ENCODE data around the gene ADGRG6. TPM values are rescaled to one million over a fixed set of nuclear protein-coding genes. Genes with fewer than 3 reads are reported as not detected.

Gene ADGRG6
- total and polyA plus RNA-seq, 10 of the 15 experiments (the other 5 are each of a cell fraction or from before 2014, with no cell fraction given), result 0.01 to 0.24 (median 0.13) TPM; not detected in 7

- H3K27ac ChIP-seq (ENCODE audit: control insufficient read depth, insufficient read depth), result no peak overlapping the region
- H3K4me1 ChIP-seq (ENCODE audit: control insufficient read depth, insufficient read depth, low read length), result no peaks in the 10 kb centered on the region
- H3K36me3 ChIP-seq (ENCODE audit: control insufficient read depth in 2 of 2, insufficient read depth in 2 of 2, low read length in 1 of 2), result no peaks in the 10 kb centered on the region
- 0% methylated on average over 3 of the region's 3 CpGs for WGBS (ENCODE audit: insufficient coverage, insufficient replicate concordance, low lambda C conversion rate, missing lambda C conversion rate)
- ATAC-seq, result no peak
- CTCF ChIA-PET, result interaction anchor here (1.4 kb wide), 1 partner anchor 13 kb away, joined by 3 read pairs; no protein-coding TSS in a partner anchor
- H3K4me2 ChIP-seq (ENCODE audit: control insufficient read depth, insufficient read depth), result no peak overlapping the region
- intact Hi-C loops (cut with micrococcal nuclease; ENCODE audit: unreplicated experiment), result no loop called here
- SMC1A ChIA-PET (ENCODE audit: uncharacterized antibody, unreplicated experiment), result interaction anchor here (0.6 kb wide), 1 partner anchor 1652 kb away, joined by 3 read pairs; no protein-coding TSS in a partner anchor
- in situ Hi-C loops (cut with MboI), result no loop called here
- H3K79me2 ChIP-seq (ENCODE audit: control insufficient read depth, insufficient read depth, low read length), result no peaks in the 10 kb centered on the region
- H3K4me3 ChIP-seq, result no peak overlapping the region
- POLR2A ChIA-PET, result no interaction called here
- TF ChIP-seq TARDBP (IDR thresholded peaks at IDR 0.05; ENCODE audit: borderline replicate concordance) (no peak), ATF3 (IDR thresholded peaks at IDR 0.05; ENCODE audit: borderline replicate concordance, extremely low read depth, low read depth, low read length) (no peak), DPF2 (IDR thresholded peaks at IDR 0.05) (no peak), SPI1 (IDR thresholded peaks at IDR 0.05; ENCODE audit: borderline replicate concordance, insufficient read depth, low read depth, low read length) (no peak), HDAC2 (IDR thresholded peaks at IDR 0.05) (no peak)
- TF ChIP-seq, protein P1, sequence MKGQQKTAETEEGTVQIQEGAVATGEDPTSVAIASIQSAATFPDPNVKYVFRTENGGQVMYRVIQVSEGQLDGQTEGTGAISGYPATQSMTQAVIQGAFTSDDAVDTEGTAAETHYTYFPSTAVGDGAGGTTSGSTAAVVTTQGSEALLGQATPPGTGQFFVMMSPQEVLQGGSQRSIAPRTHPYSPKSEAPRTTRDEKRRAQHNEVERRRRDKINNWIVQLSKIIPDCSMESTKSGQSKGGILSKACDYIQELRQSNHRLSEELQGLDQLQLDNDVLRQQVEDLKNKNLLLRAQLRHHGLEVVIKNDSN (IDR thresholded peaks at IDR 0.05; ENCODE audit: borderline replicate concordance, extremely low read length, insufficient read depth, low read depth, low read length), result no peak
- no peak overlapping the region for H3K9ac ChIP-seq (ENCODE audit: control insufficient read depth, insufficient read depth, low read length)
- RAD21 ChIA-PET (ENCODE audit: unreplicated experiment), result no interaction called here
- no TSS peak for BruUV-seq (replicated peaks)
- H2AFZ ChIP-seq (ENCODE audit: control insufficient read depth, low read depth, low read length), result no peak overlapping the region
- no peaks in the 10 kb centered on the region for H4K20me1 ChIP-seq (ENCODE audit: control insufficient read depth, insufficient read depth)
- no peak for FAIRE-seq
- DNase-seq (ENCODE audit: low read depth, low spot score), result no peak
- H3K9me3 ChIP-seq (replicated peaks; ENCODE audit: control insufficient read depth, insufficient read depth, low read length), result no peaks in the 10 kb centered on the region
- H3K27me3 ChIP-seq (replicated peaks in 1 of 2; ENCODE audit: control insufficient read depth in 2 of 2, insufficient read depth in 2 of 2, low read length in 1 of 2), result no peaks in the 10 kb centered on the region
Measured at GRCh38 chr6:142407685-142408273, 106.0 kb downstream of the ADGRG6 start.

- Histone ChIP-seq H2AFZ (ENCODE audit: control insufficient read depth, low read depth, low read length) (no peak overlapping the region), H3K4me3 (no peak overlapping the region), H3K36me3 (ENCODE audit: control insufficient read depth in 2 of 2, insufficient read depth in 2 of 2, low read length in 1 of 2) (no peaks in the 10 kb centered on the region), H3K27me3 (replicated peaks in 1 of 2; ENCODE audit: control insufficient read depth in 2 of 2, insufficient read depth in 2 of 2, low read length in 1 of 2) (no peaks in the 10 kb centered on the region), H3K4me1 (ENCODE audit: control insufficient read depth, insufficient read depth, low read length) (no peaks in the 10 kb centered on the region), H3K9ac (ENCODE audit: control insufficient read depth, insufficient read depth, low read length) (no peak overlapping the region), H3K79me2 (ENCODE audit: control insufficient read depth, insufficient read depth, low read length) (no peaks in the 10 kb centered on the region), H3K4me2 (ENCODE audit: control insufficient read depth, insufficient read depth) (no peak overlapping the region), H4K20me1 (ENCODE audit: control insufficient read depth, insufficient read depth) (no peaks in the 10 kb centered on the region), H3K27ac (ENCODE audit: control insufficient read depth, insufficient read depth) (no peak overlapping the region), H3K9me3 (replicated peaks; ENCODE audit: control insufficient read depth, insufficient read depth, low read length) (no peaks in the 10 kb centered on the region)
- ChIA-PET RAD21 (ENCODE audit: unreplicated experiment) (no interaction called here), SMC1A (ENCODE audit: uncharacterized antibody, unreplicated experiment) (no interaction called here), CTCF (no interaction called here), POLR2A (no interaction called here)
- in situ Hi-C loops (cut with MboI), result no loop called here
- BruUV-seq (replicated peaks), result no TSS peak
- ATAC-seq (no peak), FAIRE-seq (no peak), DNase-seq (ENCODE audit: low read depth, low spot score) (no peak)
- intact Hi-C loops (cut with micrococcal nuclease; ENCODE audit: unreplicated experiment), result no loop called here
- no peak for TF ChIP-seq POLR2AphosphoS5 (IDR thresholded peaks at IDR 0.05; ENCODE audit: low read length)
- no peak for TF ChIP-seq RELB (IDR thresholded peaks at IDR 0.05; ENCODE audit: low read depth)
- no peak for TF ChIP-seq FOXM1 (IDR thresholded peaks at IDR 0.05; ENCODE audit: low read depth, low read length)
- no peak for TF ChIP-seq JUNB (IDR thresholded peaks at IDR 0.05)
- TF ChIP-seq, protein P2, sequence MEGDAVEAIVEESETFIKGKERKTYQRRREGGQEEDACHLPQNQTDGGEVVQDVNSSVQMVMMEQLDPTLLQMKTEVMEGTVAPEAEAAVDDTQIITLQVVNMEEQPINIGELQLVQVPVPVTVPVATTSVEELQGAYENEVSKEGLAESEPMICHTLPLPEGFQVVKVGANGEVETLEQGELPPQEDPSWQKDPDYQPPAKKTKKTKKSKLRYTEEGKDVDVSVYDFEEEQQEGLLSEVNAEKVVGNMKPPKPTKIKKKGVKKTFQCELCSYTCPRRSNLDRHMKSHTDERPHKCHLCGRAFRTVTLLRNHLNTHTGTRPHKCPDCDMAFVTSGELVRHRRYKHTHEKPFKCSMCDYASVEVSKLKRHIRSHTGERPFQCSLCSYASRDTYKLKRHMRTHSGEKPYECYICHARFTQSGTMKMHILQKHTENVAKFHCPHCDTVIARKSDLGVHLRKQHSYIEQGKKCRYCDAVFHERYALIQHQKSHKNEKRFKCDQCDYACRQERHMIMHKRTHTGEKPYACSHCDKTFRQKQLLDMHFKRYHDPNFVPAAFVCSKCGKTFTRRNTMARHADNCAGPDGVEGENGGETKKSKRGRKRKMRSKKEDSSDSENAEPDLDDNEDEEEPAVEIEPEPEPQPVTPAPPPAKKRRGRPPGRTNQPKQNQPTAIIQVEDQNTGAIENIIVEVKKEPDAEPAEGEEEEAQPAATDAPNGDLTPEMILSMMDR (IDR thresholded peaks at IDR 0.05 in 2 of 3, conservative IDR thresholded peaks at IDR 0.05 in 1 of 3; ENCODE audit: control insufficient read depth in 2 of 3, extremely low read depth in 1 of 3, insufficient read depth in 1 of 3, low read depth in 3 of 3, low read length in 3 of 3), result no peak
- no peak for TF ChIP-seq DPF2 (IDR thresholded peaks at IDR 0.05)
- no peak for TF ChIP-seq ZNF622 (IDR thresholded peaks at IDR 0.05)
- TF ChIP-seq RAD51 (IDR thresholded peaks at IDR 0.05), result no peak
- TF ChIP-seq GATAD2B (conservative IDR thresholded peaks at IDR 0.05; ENCODE audit: low read depth), result no peak
Measured at GRCh38 chr6:142408409-142408808, 106.6 kb downstream of the ADGRG6 start.
